Measurements from ENCODE around the gene RBP5.

Gene RBP5, protein sequence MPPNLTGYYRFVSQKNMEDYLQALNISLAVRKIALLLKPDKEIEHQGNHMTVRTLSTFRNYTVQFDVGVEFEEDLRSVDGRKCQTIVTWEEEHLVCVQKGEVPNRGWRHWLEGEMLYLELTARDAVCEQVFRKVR
- total RNA-seq, result 0.68 to 2.5 (median 1.5) reads per million in 4 experiments

DNA sequence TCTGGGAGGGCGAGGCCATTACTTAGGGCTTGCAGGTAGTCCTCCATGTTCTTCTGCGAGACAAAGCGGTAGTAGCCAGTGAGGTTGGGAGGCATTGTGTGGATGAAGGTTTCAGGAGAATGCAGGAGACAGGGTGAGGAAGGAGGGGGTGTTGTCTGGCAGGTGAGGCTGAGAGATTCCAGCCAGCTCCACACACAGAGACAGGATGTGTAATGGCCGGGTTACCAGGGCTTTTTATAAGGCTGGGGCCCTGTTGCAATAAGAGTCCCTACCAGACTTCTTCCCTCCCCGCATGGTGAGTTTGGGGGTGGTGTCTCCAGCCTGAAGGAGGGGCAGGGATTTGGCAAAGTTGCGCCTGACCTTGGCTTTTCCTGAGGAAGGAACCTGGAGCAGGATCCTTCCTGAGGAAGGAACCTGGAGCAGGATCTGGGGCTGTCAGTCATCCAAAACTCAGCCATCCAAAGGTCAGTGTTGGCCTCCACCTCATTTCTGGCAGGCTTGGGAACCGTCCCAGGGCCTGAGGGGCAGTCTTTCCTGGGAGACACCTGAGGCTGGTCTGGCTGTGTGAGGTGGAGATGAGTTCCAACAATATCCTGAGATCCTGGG is at the start of gene RBP5:
Gene RBP5, minus strand, starts transcription at position 209 of the 606 bp plus-strand sequence. Its CDS starts 114 bp downstream, at position 95.
- DNase-seq, result no peak

DNA sequence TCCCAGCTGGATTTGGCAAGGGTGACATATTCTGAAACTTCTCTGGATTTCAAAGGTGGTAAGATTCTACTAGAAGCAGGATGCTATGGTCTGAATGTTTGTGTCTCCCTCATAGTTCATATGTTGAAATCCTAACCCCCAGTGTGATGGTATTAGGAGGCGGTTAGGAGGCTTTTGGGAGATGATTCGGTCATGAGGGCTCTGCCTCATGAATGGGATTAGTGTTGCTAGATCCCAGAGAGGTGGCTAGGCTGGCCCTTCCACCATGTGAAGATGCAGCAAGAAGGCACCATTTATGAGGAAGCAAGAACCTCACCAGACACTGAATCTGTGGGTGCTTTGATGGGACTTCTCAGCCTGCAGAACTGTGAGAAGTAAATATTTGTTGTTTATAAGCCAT is 49.8 kb upstream of the RBP5 start:
- DNase-seq, result no peak

DNA sequence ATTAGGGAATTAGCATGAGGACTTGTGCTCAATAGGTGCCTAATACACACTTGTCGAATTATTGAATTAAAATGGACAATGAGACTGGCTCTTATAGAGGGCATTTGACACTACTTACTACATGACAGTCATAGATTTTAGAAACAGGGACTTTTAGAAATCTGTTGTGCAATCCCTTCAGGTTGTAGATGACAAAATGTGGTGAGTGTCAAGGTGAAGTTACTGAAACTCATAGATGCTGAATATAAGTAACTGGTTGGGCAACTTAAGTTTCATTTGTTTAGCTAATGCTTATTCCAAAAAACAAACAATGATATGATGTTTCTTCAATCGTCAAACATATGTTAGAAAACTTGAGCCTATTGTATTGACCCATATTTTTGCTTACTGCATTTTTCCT is 47.9 kb upstream of the RBP5 start:
- no peak for DNase-seq

DNA sequence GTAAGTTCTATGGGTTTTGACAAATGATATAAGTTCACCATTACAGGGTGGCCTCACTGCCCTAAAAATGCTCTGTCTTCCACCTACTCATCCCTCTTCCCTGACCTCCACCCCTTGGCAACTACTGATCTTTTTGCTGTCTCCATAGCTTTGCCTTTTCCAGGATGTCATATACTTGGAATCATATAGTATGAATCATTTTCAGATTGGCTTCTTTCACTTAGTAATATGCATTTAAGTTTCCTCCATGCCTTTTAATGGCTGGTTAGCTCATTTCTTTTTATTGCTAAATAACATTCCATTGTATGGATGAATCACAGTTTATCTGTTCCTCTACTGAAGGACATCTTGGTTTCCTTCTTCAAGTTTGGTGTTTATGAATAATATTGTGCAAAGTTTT is 46.8 kb upstream of the RBP5 start:
- DNase-seq, result no peak

DNA sequence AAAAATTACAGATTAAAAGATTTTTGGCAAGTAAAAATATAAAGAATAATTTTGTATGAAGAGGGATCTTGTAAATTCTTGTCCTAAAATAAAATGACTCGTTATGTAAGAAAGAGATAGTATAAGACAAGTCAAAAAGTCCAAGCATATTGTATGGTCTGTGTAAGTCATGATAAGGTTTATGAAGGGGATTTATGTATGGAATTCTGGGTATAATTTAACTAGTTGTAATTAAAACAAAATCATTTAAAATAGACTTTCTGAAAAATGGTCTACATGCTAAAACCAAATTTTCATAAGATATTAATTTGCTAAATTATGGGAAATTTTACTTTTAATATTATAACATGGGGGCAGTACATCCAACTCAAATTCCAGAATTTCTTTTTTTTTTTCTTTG is 43.2 kb upstream of the RBP5 start:
- no peak for DNase-seq

DNA sequence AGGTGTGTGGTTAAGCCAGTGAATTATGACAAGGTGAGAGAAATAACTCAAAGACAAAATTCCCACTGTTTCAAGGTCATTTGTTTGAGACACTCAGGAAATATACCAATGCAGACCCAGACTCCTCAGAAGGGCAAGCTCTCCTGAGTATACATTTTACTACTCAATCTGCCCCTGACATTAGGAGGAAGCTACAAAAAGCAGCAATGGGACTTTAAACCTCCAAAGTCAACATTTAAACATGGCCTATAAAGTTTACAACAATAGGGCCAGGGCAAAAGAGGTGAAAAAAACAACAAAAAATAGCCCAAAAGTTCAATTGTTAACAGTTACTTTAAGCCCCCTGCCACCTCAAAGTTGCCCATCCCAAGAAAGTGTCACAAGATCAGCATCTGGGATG is 41.3 kb upstream of the RBP5 start:
- no peak for DNase-seq

DNA sequence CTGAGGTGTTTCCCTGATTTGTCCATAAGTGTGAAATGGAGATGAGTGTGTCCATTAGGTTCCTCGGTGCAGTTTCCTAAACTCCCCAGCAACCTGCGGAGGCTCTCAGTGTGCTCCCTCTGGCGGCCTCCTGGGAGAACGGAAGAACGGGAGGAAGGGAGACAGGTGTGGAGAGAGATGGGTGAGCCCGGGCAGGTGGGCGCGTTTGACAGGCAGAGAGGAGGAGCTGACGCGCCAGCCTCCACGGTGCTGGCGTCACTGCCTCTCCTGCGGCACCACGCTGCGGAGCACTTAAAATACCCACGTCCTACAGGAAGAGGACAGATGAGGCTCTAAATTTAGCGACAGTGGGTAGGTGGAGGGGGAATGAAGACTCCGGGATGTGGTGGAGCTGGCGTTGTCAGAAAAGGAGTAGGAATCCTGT is 34.0 kb upstream of the RBP5 start:
- no peak for DNase-seq

DNA sequence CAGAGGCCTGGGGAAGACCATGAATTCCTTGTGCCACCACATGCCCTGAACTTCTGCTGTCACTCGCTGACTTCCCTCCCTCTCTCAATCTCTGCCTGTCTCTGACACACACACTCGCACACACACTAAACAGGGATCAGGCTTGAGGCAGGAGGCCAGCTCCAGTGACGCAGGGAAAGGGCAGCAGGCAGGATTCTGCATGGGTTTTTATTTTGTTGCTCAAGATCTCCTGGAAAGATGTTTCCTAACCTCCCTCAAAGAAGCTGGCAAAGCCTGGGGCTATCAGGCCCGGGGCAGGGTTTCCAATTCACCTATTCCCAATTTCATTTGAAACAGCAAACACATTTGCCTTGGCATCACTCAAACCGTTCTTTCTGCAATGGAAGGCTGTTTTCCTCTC is 33.1 kb upstream of the RBP5 start:
- no peak for DNase-seq

DNA sequence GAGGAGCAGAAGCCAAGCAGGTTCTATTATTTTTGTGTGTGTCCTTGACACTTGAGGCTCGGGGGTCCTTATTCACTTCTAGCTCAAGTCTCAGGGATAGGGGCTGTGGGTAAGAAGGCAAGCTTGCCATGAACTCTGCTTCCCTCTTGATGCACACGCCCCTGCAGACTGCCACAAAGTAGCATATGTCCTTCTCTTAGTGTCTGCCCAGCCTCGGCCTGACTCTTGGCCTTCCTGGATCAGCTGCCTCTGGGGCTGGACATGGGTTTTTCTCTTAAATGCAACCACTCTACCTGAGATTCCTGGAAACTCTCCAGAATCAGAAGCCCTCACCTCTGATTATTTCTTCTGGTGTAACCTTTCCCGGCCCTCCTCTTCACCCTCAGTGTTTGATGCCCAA is 32.6 kb upstream of the RBP5 start:
- DNase-seq, result no peak

DNA sequence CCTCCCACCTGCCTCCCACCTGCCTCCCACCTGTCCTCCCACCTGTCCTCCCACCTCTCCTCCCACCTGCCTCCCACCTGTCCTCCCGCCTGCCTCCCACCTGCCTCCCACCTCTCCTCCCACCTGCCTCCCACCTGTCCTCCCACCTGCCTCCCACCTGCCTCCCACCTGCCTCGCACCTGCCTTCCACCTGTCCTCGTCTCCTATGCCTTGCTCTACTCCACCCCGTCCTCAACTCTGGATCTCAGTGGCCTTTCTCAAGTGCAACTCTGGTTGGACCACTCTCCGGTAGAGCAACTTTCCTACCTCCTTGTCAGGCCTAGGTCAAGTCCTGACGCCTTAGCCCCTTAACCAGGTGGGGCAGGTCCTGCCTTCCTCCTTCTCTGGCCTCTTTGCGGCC is 31.5 kb upstream of the RBP5 start:
- no peak for DNase-seq

DNA sequence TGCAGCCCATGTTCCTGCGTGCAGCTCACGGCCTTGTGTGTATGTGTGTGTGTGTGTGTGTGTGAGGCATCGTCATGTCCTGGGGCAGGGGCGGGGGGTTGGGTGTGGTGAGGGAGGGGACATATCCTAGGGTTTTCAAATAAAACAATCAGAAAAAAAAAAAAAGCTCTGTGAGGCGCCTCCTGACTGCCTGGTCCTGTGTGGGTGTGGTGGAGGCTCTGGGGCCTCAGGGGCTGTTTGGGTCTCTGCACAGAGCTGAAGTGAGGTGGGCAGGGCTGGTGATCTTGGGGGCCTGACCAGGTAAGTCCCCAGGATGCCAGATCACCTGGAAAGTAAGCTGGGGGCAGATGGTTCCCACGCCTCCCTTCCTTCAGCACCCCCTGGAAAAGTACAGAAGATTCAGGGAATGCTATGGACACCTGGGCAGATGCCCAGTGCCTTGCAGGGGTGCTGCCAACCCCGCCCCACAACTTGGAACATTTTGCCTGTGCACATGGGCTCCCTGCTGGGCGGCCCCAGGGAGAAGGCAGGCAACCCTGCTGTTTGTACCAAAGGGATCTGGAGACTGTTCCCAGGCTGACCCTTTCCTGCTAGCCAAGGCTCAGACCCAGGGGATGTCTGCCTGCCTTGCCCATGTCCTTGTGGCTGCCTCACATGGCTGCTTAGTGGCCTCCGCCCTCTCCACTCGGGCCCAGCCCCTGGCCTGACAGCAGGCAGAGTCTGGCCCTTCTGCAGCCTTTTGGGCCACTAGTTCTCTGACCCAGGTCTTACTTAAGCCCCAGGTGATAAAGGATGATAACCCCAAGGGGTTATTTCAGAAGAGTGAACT is 30.3 kb upstream of the RBP5 start:
- no peak for DNase-seq

DNA sequence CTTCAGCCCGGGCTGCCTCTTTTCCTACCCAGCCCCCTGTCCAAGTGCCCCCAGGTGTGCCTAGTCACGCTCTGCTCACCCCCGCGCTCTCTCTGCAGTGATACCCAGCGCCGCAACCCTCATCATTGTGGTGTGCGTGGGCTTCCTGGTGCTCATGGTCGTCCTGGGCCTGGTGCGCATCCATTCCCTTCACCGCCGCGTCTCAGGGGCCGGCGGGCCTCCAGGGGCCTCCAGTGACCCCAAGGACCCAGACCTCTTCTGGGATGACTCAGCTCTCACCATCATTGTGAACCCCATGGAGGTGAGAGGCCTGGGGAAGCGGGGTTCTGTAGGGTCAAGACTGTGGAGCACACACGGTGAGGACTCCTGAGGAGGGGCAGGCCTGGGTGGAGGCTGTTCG is 28.7 kb upstream of the RBP5 start:
- no peak for DNase-seq

DNA sequence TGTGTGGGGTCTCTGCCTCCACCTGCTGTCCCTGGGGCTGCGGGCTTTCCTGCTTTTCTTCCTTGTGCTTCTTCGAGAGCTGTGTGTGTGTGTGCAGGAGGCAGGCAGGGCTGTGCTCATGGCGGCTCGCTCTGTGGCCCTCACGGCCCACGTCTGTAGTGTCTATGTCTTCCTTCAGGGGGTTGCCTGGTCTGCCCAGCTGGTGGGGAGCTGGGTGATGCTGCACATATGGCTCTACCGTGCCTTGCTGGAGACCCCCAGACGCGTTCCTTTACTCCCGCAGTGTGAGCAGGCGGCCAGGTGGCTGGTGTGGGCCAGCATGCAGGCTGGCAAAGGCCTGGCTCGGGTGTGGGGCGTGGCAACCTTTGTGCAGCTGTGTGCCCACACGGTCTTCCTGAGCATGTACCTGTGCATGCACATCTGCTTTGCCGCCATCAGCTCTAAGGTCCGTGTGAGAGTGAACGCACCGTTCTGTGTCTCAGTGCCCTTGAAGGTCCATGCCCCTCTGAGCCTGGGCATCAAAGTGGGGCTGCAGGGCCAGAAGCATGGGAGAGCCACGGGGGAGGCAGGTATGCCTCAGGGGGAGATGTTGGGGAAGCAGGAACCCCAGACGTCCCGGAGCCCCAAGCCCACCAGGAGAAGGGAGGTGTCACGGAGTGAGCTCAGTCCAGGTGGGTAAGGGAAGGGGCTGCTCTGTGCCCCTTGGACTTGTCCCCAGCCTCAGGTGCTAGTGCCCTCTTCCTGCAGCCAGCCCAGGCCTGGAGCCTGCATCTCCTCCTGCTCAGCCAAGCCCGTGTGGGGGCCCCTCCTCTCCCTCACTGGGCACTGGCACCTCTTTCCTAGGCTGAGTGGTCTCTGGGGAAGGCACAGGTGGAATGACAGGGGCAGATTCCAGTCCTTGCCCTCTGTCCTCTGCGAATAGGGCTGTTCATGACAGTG is 27.8 kb upstream of the RBP5 start:
- DNase-seq, result no peak

DNA sequence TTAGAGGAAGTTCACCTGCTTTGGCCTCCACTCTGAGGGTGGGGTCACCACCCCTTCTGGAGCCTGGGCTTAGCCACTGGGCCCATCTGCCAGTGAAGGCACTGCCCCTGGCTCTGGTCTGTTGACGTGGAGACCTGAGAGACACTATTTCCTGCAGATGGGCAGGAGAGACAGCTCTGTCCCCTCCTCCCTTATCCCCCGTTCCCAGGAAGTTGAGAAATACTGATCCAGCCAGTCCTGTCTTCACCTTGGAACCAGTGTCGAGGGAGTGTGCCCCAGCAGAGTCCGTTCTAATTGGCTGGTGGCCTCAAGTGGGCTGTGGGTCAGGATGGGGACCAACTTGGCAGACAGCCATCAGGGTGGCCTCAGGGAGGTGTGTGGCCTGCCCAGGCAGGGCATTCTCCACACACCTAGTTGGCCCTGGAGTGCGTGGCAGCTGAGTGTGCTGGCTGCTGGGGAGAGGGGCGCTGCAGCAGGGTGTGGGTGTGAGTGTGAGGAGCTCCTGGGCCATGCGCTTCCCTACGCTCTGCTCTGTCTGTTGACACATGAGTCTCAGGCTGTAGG is 26.9 kb upstream of the RBP5 start:
- no peak for DNase-seq

DNA sequence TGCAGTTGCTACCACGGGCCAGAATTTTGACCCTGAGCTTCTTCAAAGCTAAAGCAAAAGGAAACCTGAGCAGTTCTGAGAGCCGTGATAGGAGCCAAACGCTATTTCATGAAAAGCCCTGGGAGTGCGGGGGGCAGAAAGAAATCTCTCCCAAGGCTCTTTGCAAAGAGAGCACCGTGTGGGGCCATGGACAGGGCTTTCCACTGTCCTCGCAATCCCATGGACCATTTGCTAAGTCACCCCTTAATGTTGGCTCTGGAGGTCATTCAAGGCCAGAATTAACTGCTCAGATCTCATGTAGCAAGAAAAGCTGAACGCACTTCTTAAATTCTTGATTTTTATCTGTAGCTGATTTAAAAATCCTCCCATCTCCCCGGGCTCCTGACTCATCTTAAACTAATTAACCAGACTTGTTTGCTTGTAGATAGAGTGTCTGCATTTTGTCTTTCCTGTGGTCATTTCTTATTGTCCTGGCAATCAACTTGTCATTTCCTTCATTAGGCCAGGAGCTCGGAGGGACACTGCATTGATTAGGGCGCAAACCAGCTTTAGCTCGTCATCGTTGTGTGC is 26.3 kb upstream of the RBP5 start:
- DNase-seq, result no peak

DNA sequence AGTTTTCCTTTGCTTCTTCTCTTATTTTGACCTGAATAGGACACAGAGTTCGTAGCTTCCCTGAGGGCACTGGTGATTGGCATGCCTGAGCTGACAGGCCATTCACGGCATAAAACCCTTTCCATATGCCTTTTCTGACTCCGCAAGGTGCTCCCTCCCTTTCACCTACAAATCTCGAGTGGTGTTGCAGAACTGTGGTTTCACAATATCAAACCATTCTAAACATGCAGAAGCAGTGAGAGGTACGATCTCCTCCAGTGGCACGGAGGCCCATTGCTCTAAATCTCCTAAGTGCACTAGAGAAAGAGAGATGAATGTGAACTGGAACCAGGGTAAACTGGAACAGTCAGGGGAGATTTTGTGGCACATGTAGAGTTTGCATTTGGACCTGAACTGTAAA is 25.4 kb upstream of the RBP5 start:
- DNase-seq, result no peak

DNA sequence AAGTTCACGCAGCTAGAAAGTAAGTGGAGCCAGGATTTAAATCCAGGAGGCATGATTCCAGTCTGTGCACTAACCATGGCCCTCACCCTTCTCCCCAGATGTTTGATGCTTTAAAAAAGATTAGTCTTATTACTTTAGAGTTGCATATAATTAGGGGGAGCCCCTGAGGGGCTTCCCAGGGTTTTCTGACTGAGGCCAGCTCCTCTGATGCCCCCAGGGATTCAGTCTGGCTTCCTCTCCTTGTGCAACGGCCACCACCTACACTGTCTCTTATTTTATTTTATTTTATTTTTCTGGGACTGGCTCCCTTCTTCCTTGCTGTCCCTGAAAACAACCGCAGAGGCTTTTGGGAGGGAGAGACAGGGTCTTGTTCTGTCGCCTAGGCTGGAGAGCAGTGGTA is 24.1 kb upstream of the RBP5 start:
- DNase-seq, result no peak

DNA sequence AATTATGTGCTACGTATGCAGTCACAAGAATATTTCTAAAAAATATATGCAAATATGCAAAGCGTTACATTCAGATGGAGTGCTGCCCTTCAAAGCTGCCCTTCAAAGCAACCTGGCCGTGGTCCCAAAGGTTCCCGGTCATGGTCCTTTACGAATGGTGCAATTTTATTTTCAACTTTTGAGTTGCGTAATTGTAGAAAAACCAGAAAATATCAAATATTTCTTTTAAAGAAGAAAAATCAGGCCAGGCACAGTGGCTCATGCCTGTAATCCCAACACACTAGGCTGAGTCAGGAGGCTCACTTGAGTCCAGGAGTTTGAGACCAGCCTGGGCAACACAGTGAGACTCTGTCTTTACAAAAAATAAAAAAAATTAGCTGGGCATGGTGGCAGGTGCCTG is 22.8 kb upstream of the RBP5 start:
- DNase-seq, result no peak

DNA sequence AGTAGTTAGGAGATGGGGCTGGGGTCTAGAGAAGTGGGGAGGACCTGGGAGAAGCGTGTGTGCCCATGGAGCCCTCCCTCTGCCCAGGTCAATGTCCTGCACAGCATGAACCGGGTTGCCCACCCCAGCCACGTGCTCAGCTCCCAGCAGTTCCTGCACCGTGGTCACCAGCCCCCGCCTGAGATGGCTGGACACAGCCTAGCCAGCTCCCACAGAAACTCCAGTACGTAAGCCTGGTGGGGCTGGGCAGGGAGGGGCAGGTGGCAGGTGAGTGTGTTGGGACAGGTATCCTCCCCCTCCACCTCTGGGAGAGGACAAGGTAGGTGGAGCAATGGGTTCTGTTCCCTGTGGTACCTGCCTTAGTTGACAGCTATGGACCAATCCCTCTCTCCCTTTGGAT is 22.2 kb upstream of the RBP5 start:
- no peak for DNase-seq

DNA sequence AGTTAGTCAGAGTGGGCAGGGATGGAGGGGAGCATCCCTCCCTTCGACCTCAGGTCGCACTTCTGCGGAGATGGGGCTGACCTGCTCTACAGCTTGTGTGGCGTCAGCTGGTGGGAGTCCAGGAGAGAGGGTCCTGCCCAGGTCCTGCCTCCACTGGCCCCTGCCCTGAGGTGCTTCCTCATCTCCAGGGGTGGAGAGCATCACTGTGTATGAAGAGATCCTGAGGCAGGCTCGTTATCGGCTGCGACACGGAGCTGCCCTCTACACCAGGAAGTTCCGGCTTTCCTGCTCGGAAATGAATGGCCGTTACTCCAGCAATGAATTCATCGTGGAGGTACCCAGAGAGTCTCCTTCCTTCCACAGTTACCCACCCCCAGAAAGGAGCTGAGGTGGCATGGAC is 21.7 kb upstream of the RBP5 start:
- no peak for DNase-seq

DNA sequence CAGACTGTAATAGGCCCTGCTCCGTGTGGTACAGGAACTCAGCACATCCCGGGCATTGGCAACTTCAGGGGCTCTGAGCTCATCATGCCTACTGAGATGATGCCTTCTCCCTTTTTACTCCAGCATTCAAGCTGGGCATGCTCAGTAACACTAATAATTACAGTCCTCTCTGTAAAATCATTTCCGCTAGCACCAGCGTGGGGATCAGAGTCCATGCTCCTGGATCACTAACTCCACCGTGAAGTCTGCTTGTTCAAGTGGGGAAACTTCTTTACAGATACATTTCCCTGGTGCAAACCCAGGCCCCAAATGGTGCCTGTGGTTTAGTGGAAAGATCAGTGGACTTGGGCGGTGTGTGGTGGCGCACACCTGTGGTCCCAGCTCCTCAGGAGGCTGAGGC is 18.2 kb upstream of the RBP5 start:
- no peak for DNase-seq

DNA sequence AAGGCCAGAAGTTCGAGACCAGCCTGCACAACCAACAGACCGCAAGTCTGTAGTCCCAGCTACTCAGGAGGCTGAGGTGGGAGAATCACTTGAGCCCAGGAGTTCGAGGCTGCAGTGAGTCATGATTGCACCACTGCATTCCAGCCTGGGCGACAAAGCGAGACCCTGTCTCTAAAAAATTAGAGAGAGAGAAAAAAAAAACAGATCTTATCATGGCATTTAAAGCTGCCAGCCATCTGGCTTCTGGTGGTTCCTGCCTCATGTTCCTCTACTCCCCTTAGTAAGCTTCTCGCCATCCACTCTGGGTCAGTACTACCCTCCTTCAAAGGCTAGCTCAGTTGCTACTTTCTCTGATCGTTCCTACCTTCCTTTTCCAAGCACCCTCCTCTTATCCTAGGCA is 17.5 kb upstream of the RBP5 start:
- no peak for DNase-seq

DNA sequence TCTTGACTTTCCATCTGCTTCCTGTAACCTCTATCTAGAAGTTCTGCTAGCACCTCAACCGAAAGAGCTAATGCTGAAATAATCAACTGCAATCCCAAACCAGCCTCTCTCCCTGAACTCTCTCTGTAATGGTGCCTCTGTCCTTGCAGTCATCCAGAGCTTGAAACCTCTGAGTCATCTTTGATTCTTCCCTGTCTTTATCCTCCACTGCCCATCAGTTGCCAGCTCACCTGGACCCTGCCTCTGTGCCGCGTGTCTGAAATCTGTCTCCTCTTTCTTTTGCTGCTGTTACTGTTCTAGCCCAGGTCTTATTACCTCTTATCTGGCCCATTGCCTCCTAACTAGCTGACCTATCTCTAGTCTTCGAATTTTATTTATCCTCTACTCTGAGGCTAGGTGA is 17.0 kb upstream of the RBP5 start:
- DNase-seq, result no peak

Data from effector CD8-positive, alpha-beta T cell (primary cell).